ENCODE data around the gene RAMAC. TPM values are rescaled to one million over a fixed set of nuclear protein-coding genes. Genes with fewer than 3 reads are reported as not detected.

The RAMAC gene
- total and polyA plus RNA-seq, 4 donors: 15.6 to 28.6 (median 20.8) TPM

DNA sequence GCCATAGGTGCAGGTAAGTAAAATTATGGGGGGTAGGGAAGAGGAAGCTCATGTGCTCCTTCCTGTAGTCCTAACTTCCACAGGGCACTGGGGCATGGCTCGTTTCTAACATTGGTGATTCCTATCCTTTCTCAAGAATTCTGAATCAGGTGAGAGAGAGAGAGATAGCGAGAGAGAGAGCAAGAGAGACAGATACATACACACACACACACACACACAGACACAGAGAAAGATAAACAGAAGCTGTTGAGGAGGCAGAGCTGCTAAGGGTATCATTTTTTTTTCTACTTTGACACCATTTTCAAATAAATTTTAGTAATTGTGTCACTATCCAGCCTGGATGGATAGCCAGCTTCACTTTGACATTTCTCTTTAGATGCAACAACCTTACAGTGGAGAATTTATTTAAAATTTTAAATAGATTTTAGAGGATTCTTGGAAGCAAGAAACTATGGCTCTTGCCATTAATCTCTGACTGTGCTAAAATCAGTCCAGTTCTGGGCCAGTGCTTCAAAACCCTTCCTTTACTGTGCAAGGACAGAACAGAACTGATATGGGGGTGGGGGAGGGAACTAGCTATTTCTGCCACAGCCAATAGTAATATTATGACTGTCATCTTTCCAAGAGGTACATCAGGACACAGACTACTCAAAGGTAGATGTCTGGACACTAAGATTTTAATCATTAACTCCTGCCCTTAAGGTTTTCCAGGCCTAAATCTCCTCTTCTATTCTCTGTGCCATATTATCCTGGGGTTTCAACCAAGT, 14.6 kb upstream of the RAMAC start:
- Histone ChIP-seq H3K9ac (ENCODE audit: insufficient read depth in 1 of 2, low read length in 2 of 2) (no peak overlapping the region), H3K9me3 (ENCODE audit: control insufficient read depth in 4 of 4, insufficient read depth in 3 of 4, low read length in 3 of 4) (no peaks in the 10 kb centered on the region), H3K4me1 (ENCODE audit: control insufficient read depth in 5 of 5, insufficient read depth in 5 of 5, low read length in 5 of 5) (peaks cover 0 to 24% (median 0%) of the 10 kb centered on the region in 5 donors), H3K36me3 (ENCODE audit: control insufficient read depth in 4 of 4, insufficient read depth in 4 of 4, low read length in 4 of 4) (no peaks in the 10 kb centered on the region), H3K27me3 (ENCODE audit: control insufficient read depth in 3 of 3, insufficient read depth in 3 of 3, low read length in 2 of 3) (no peaks in the 10 kb centered on the region), H3K4me3 (no peak overlapping the region), H3K27ac (ENCODE audit: low read depth in 1 of 2, low read length in 1 of 2) (no peak overlapping the region)
- 74 to 85% methylated on average over 2 of the region's 2 CpGs for WGBS, 2 donors
- TF ChIP-seq, protein P1, sequence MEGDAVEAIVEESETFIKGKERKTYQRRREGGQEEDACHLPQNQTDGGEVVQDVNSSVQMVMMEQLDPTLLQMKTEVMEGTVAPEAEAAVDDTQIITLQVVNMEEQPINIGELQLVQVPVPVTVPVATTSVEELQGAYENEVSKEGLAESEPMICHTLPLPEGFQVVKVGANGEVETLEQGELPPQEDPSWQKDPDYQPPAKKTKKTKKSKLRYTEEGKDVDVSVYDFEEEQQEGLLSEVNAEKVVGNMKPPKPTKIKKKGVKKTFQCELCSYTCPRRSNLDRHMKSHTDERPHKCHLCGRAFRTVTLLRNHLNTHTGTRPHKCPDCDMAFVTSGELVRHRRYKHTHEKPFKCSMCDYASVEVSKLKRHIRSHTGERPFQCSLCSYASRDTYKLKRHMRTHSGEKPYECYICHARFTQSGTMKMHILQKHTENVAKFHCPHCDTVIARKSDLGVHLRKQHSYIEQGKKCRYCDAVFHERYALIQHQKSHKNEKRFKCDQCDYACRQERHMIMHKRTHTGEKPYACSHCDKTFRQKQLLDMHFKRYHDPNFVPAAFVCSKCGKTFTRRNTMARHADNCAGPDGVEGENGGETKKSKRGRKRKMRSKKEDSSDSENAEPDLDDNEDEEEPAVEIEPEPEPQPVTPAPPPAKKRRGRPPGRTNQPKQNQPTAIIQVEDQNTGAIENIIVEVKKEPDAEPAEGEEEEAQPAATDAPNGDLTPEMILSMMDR (IDR thresholded peaks at IDR 0.05; ENCODE audit: control extremely low read depth, extremely low read depth): no peak
- DNase-seq: no peak
- no peak for ATAC-seq (ENCODE audit: insufficient read depth, low FRiP score)

DNA sequence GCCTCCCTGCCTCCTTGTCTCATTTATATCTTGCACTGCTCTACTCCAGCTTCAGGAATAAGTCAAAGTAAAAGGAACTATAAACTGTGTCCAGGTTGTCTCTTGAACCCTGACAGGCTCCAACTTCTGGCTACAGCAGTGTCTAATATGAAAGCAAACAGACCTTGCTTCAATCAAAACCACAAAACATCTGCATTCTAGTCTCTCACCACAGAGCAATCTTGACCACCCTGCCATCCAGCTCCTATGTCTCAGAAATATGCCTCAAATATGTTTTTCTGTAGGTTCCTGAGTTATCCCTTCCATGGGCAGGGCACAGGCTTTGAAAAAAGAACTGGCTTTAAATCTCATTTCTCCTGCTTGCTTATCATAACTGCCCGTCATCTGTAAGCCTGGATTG, 13.0 kb upstream of the RAMAC start:
- H3K4me1 ChIP-seq (ENCODE audit: control insufficient read depth in 5 of 5, insufficient read depth in 5 of 5, low read length in 5 of 5): peaks cover 0 to 24% (median 0%) of the 10 kb centered on the region in 5 donors
- 81 to 89% methylated on average over 1 of the region's 1 CpG for WGBS, 2 donors
- no peak for ATAC-seq (ENCODE audit: insufficient read depth, low FRiP score)
- no peak overlapping the region for H3K27ac ChIP-seq (ENCODE audit: low read depth in 1 of 2, low read length in 1 of 2)
- no peaks in the 10 kb centered on the region for H3K36me3 ChIP-seq (ENCODE audit: control insufficient read depth in 4 of 4, insufficient read depth in 4 of 4, low read length in 4 of 4)
- no peaks in the 10 kb centered on the region for H3K9me3 ChIP-seq (ENCODE audit: control insufficient read depth in 4 of 4, insufficient read depth in 3 of 4, low read length in 3 of 4)
- no peaks in the 10 kb centered on the region for H3K27me3 ChIP-seq (ENCODE audit: control insufficient read depth in 3 of 3, insufficient read depth in 3 of 3, low read length in 2 of 3)
- no peak for DNase-seq
- H3K9ac ChIP-seq (ENCODE audit: insufficient read depth in 1 of 2, low read length in 2 of 2): no peak overlapping the region
- TF ChIP-seq, protein P1 (IDR thresholded peaks at IDR 0.05; ENCODE audit: control extremely low read depth, extremely low read depth): no peak
- H3K4me3 ChIP-seq: no peak overlapping the region

DNA sequence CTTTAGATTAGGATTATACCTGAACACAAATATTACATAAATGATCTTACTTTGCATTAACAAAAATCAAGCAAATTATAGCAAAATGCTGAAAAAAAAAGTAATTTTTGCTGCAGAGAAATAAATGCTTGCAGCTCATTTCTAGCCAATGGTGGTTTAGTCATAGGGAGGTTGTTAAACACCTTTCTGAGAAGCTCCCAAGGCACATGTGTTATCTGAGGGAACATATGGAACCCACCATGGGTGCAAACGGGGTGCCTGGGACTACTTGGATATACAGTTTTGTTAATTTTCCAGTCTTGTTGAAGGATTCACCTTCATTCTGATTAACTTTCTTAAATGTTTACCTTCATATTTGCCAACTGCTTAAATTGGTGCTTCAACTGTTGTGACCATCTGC, 8.9 kb upstream of the RAMAC start:
- no peaks in the 10 kb centered on the region for H3K27me3 ChIP-seq (ENCODE audit: control insufficient read depth in 3 of 3, insufficient read depth in 3 of 3, low read length in 2 of 3)
- WGBS, 2 donors: 86 to 96% methylated on average over 1 of the region's 1 CpG
- no peak for DNase-seq
- TF ChIP-seq, protein P1 (IDR thresholded peaks at IDR 0.05; ENCODE audit: control extremely low read depth, extremely low read depth): no peak
- no peaks in the 10 kb centered on the region for H3K9me3 ChIP-seq (ENCODE audit: control insufficient read depth in 4 of 4, insufficient read depth in 3 of 4, low read length in 3 of 4)
- H3K27ac ChIP-seq (ENCODE audit: low read depth in 1 of 2, low read length in 1 of 2): no peak overlapping the region
- H3K36me3 ChIP-seq (ENCODE audit: control insufficient read depth in 4 of 4, insufficient read depth in 4 of 4, low read length in 4 of 4): no peaks in the 10 kb centered on the region
- H3K4me1 ChIP-seq (ENCODE audit: control insufficient read depth in 5 of 5, insufficient read depth in 5 of 5, low read length in 5 of 5): peaks cover 0 to under 1% (median 0%) of the 10 kb centered on the region in 5 donors
- no peak for ATAC-seq (ENCODE audit: insufficient read depth, low FRiP score)
- H3K9ac ChIP-seq (ENCODE audit: insufficient read depth in 1 of 2, low read length in 2 of 2): no peak overlapping the region
- H3K4me3 ChIP-seq: no peak overlapping the region

Measured in lung (tissue), 12 donors.